GF-D8 (cell line): Measurements from ENCODE around the gene CARM1.
"Not testable (repeated sequence)": the region's sequence is repeated elsewhere in the genome, so short reads cannot be mapped to it uniquely, and the experiment has no call there.

Experiments
- DNase-seq: peaks from one replicate; lab custom pipeline; 2025; lab: John Stamatoyannopoulos, UW

The CARM1 gene

GRCh38 chr19:10846500-10847202 is 24.7 kb upstream of the CARM1 start:
- no peak for DNase-seq

- peak; percentile 75 for DNase-seq
Measured at GRCh38 chr19:10848230-10848856, 23.0 kb upstream of the CARM1 start, which contains the start of gene C19orf38. Gene C19orf38 (plus strand): TSS chr19:10848415. CDS start chr19:10848509, 94 bp downstream.

- DNase-seq, result no peak
Measured at GRCh38 chr19:10850631-10851030, 20.7 kb upstream of the CARM1 start.

DNA sequence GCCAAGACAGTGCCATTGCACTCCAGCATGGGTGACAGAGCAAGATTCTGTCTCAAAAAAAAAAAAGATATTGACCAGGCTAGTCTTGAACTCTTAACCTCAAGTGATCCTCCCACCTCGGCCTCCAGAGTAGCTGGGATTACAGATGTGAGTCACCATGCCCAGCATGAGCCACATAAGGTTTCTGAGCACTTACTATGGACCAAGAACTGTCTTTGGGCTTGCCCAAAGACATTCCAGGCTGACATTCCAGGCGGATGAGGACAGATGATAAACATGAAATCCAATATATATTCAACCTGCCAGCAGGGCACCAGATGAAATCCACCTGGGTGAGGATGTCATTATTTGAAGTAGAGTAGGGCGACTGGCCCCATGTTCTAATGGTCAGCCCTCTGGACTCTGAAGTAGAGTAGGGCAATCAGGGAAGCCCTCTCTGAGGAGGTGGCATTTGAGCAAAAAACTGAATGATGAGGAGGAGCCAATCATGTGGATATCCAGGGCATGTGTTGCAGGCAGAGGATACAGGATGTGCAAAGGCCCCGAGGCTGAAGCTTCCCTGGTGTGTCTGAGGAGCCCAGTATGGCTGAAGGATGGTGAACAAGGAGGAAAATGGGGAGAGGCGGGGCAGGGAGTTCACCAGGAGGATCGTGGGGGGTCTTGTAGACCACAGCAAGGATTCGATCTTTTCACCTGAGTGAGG is 19.1 kb upstream of the CARM1 start:
- no peak for DNase-seq

DNA sequence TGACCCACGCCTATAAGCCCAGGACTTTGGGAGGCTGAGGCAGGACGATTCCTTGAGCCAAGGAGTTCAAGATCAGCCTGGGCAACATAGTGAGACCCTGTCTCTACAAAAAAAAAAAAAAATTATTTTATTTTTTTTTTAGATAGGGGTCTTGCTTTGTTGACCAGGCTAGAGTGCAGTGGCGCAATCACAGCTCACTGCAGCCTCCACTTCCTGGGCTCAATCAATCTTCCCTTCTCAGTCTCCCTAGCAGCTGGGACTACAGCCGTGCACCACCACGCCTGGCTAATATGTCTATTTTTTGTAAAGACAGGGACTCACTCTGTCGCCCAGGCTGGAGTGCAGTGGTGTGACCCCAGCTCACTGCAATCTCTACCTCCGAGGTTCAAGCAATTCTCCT is 18.4 kb upstream of the CARM1 start:
- DNase-seq, result no peak

- no peak for DNase-seq
Measured at GRCh38 chr19:10854350-10855089, 16.8 kb upstream of the CARM1 start.

DNA sequence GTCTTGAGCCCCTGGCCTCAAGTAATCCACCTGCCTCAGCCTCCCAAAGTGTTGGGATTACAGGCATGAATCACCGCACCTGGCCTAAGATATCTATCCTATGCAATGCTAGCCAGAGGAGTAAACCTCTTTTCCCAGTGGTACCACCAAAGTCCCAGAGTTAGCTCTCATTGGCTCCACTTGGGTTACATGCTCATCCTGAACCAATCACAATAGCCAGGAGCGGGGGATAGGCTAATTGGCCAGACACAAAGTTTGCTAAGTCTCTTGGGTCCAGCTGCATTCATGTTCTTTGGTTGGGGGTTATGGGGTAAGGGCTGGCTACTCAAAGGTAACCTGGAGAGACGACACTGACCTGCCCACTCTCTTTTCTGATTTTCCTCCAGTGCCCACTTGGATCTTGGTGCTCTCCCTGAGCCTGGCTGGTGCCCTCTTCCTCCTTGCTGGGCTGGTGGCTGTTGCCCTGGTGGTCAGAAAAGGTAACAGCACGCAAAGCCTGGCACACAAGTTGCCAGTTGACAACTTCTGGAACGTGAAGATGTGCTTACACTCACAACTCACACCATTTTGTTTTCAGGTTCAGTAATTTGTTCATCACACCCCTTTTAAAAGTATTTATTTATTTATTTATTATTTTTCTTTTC is 15.4 kb upstream of the CARM1 start:
- DNase-seq, result no peak

DNA sequence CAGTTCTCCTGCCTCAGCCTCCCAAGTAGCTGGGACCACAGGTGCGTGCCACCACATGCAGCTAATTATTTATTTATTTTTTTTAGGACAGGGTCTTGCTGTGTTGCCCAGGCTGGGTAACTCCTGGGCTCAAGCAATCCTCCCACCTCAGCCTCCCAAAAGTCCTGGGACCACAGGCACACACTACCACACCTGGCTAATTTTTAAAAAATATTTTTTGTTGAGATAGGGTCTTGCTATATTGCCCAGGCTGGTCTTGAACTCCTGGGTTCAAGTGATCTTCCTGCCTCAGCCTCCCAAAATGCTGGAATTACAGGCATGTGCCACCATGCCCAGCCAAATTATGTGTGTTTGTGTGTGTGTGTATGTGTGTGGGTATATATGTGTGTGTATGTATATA is 14.5 kb upstream of the CARM1 start:
- DNase-seq, result not testable (repeated sequence)

DNA sequence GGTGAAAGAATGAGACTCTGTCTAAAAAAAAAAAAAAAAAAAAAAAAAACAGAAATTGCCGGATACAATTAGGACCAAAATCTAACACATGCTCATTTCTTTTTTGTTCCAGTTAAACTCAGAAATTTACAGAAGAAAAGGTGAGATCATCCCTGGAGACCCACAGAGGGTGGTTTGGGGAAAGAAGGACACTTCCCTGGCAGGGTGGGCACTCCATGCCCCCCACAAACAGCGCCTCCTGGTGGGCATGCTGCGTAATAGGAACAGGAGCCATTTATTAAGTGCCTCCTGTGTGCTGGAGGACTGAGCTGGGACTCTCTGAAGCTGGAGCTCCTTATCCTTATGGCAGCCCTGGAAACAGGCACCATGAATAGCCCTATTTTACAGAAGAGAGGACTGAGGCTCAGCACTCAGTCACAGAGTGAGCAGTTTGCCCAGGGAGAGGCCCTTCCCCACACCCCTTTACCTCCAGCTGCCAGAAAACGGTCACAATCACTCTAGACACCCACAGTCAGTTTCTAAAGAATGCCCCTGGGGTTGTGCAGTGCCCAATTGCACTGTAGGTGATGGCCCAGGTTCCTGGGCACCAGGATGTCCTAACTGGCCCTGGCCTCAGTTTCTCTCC is 13.0 kb upstream of the CARM1 start:
- no peak for DNase-seq

DNA sequence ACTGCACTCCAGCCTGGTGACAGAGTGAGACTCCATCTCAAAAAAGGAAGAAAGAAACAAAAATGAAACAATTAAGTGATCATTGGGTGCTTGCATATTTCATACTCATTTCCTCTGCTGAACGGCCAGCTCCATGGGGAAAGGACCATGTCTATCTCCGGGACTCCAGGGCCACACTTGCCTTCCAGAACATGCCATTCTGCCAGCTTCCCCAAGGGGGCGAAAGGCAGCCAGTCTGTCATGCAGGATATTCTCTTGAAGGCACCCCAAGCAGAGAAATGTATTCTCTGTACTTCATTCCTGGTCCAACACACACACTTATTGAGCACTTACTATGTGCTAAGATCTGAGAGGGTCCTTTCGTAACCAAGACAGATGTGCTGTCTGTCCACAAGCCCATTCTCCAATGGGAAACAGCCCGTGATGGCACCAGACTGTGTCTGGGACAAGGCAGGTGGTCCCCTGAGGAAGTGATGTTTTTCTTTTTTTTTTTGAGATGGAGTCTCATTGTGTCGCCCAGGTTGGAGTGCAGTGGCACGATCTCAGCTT is 10.2 kb upstream of the CARM1 start:
- DNase-seq, result no peak

DNA sequence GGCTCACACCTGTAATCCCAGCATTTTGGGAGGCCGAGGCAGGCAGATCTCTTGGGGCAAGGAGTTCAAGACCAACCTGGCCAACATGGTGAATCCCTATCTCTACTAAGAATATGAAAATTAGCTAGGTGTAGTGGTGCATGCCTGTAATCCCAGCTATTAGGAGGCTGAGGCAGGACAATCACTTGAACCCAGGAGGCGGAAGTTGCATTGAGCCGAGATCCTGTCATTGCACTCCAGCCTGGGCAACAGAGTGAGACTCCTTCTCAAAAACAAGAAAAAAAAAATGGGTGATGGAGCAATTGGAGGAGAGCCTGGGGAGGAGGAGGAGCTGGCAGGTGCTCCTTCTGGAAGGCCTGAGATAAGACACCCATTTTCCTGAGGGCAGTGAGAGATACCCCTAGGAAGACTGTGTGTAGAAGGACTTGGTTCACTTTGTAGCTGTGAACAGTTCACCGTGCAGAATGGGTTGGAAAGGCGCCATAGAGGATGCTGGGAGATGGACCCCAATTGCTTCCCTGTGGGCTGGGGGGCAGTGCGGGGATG is 8.7 kb upstream of the CARM1 start:
- no peak for DNase-seq

GRCh38 chr19:10863107-10863717 is 8.1 kb upstream of the CARM1 start:
- no peak for DNase-seq

DNA sequence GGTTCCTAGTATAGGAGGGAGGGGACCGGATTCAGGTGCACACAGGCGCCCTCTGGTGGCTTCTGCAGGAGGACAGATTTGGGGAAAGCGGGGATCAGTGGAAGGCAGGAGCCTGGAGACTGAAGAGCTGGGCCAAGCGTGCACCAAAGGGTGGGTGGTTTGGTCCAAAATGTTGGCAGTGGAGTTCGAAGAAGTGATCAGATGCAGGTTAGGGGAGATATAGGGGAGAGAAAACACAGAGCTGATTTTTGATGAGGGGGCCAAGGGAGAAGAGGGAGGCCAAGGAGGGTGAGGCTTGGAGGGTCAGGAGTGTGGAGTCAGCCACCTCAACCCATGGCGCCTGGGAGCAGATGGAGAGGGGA is 6.8 kb upstream of the CARM1 start:
- peak; percentile 21 for DNase-seq

DNA sequence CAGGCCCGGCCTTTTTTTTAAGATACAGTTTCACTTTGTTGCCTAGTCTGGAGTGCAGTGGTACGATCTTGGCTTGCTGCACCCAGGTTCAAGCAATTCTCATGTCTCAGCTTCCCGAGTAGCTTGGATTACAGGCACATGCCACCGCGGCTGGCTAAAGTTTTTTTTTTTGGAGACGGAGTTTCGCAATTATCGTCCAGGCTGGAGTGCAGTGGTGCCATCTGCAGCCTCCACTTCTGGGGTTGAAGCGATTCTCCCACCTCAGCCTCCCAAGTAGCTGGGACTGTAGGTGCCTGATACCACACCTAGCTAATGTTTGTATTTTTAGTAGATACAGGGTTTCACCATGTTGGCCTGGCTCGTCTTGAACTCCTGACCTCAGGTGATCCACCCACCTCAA is 4.9 kb upstream of the CARM1 start:
- DNase-seq, result no peak

DNA sequence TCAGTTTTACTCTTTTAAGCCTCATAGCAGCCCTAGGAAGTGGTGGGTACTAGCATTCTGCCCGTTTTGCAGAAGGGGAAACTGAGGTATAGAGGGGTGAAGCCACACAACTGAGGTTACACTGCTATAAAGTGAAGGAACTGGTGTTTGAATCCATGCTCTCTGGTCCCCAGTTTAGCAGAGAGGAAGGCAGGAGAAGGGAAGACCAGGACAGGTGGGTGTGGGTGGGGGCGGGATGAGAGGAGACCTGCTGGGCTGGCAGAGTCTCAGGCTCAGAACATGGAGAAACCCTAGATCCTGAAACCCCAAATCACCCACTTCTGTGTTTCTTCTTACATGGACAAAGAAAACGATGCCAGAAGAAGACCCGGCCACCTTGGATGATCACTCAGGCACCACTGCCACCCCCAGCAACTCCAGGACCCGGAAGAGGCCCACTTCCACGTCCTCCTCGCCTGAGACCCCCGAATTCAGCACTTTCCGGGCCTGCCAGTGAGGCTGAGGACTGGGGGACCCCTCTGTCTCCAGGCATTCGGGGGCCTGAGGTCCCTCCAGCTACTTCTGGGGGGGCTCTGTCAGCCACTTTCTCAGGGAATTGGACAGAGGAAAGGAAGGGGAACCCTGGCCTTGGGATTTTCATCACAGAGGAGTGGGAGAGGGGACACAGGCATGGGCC is 2.3 kb upstream of the CARM1 start:
- DNase-seq, result no peak

- DNase-seq, result not testable (repeated sequence)
Measured at GRCh38 chr19:10869872-10870311, 1.5 kb upstream of the CARM1 start.

DNA sequence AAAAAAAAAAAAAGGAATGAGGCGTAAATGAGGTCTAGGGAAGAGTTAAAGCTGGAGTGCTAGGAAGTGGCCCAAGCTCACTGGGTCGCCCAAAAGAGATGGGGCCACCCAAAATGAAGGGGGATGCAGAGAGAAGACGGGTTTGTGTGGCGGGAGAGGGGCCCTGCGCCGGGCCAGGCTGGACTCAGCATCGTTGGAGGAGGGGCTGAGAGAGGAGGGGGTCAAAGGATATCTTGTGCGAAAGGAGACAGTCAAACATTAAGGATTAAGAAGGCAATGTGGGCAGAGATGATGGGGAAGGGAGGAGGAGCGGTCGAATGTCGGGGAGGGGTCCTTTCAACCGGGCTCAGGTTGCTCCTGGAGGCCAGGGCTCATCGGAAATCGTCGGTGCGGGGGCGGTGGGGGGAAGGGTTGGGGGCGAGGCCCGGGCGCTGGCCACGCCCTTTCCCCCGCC is 825 bp upstream of the CARM1 start:
- DNase-seq, result no peak

- DNase-seq, result no peak
Measured at GRCh38 chr19:10871711-10872545, 575 bp downstream of the CARM1 start.
